ENCODE measurements around the gene TFDP2. TPM values are rescaled to one million over a fixed set of nuclear protein-coding genes. Genes with fewer than 3 reads are reported as not detected.
A peak's percentile ranks its signal among the peaks of the same experiment; 100 is the strongest.

TFDP2 gene
- total RNA-seq, 4 donors from 2014 or later, result 30.5 to 75.9 (median 43.0) TPM

DNA sequence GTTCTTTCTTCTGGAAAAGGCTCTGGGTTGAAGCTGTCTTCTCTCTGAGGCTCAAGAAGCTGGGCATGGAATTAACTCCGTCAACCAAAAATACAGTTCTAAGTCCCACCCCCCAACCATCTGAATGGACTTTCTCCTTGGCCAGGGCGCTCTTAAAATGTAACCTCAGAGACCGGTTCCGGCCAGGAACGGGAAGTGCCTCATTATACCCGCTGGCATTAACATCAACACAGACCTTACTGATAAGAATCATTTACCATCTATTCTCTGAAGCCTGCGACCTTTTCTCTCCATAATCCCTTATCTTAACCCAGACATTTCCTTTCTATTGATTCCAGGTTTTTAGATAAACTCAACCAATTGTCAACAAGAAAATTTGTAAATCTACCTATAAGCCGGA lies 208.3 kb downstream of the TFDP2 start:
- ATAC-seq (ENCODE audit: low FRiP score) (no peak), DNase-seq (ENCODE audit: low spot score) (no peak)
- no peak for TF ChIP-seq CTCF (IDR thresholded peaks at IDR 0.05)

GRCh38 chr3:141940194-141940776 lies 209.1 kb downstream of the TFDP2 start:
- DNase-seq (ENCODE audit: low spot score) (no peak), ATAC-seq (ENCODE audit: low FRiP score) (peak; percentile 28)
- TF ChIP-seq CTCF (IDR thresholded peaks at IDR 0.05), result no peak

- DNase-seq (ENCODE audit: low spot score) (no peak), ATAC-seq (ENCODE audit: low FRiP score) (no peak)
- TF ChIP-seq CTCF (IDR thresholded peaks at IDR 0.05), result no peak
Observed at GRCh38 chr3:141939759-141940158, 209.6 kb downstream of the TFDP2 start.

DNA sequence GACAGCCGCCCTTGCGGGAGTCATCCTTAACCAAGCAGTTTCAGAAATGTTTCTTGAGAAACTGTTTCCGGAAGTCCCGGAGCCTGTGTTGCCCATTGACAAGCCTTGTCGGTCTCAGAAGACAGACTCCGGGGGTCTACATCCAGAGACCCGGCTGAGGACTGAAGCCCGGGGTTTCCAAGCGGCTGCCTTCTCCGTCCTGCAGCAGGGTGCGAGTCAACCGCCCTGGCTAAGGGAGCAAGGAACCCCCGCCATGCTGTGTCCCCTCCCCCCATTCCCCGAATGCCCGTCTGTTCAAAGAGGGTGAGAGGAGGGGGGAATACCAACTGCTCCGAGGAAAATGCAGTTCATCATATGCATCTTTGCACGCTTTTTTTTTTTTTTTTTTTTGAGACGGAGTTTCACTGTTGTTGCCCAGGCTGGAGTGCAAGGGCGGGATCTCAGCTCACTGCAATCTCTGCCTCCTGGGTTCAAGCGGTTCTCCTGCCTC lies 211.3 kb downstream of the TFDP2 start:
- ATAC-seq (ENCODE audit: low FRiP score) (no peak), DNase-seq (ENCODE audit: low spot score) (no peak)
- TF ChIP-seq CTCF (IDR thresholded peaks at IDR 0.05), result no peak

DNA sequence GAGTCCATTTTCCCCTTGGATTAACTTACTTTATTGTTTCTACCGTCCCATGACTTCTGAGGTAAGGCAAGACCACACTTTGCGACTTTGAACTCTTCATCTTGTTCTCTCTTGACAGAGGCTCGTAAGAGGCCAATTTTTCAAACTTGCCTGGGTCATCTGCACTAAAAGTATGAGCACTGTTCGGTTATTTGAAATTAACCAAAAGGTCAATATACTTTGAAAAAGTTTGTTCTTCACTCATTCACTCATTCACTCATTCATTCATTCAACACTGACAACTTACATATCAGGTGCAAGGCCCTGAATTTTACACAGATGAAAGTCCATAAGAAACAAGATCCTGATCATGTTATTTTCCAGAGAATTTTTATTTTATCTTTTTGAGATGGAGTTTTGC lies 215.0 kb downstream of the TFDP2 start:
- no peak for TF ChIP-seq CTCF (IDR thresholded peaks at IDR 0.05)
- ATAC-seq (ENCODE audit: low FRiP score) (no peak), DNase-seq (ENCODE audit: low spot score) (no peak)

DNA sequence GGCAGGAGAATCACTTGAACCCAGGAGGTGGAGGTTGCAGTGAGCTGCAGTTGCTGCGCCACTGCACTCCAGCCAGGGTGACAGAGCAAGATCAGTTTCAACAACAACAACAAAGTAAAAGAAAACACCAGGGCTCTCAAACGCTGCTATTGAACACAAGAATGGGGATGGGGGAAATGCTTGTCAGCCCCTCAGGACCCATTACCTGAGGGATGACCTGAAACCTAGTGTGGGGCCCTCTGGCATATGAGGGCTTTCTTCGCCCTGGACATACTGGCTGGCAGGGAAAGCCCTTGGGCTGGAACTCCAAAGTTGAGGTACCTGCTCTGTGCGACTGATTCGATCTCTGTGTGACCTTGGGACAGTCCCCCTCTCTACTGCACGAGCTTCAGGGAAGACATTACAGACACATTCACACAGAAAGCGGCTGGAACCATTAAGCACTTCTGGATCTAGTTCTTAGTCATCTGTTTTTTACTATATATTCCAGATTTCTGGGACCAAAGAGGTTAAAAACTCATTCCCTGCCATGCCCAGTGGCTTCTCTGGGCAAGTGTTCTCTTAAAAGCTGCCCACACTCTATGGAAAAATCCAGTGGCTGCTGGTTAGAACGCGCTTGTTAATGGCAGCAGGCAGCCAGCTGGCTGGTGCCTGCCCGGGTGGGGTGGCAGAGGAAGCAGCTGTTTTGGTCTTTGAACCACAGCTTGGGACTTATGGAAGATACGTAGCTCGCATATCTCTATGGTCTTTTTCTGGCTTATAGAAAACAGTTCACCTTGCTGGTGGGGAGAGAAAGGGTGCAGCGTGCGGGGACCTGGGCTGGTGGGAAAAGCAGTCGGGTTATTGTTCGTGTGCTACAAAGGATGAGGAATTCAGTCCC lies 215.7 kb downstream of the TFDP2 start:
- ATAC-seq (ENCODE audit: low FRiP score) (no peak), DNase-seq (ENCODE audit: low spot score) (no peak)
- no peak for TF ChIP-seq CTCF (IDR thresholded peaks at IDR 0.05)
